Ectodermal cell (in vitro differentiated cells): Measurements from ENCODE around the gene TMEM100.

Source experiments
- H3K27ac ChIP-seq: 2 replicates; pipeline ENCODE4 v1.7.0; 2013; ENCODE audit warnings: mild to moderate bottlenecking, low read depth, low read length; ENCODE audit not compliant: insufficient read depth, poor library complexity, severe bottlenecking
- H3K27me3 ChIP-seq: 2 replicates; pipeline ENCODE4 v1.7.0; 2013; ENCODE audit warnings: mild to moderate bottlenecking, low read length; ENCODE audit not compliant: insufficient read depth, control insufficient read depth, poor library complexity, severe bottlenecking
- H3K36me3 ChIP-seq: one replicate; pipeline ENCODE4 v1.7.0; 2013; ENCODE audit warnings: low read length; ENCODE audit not compliant: control insufficient read depth, insufficient read depth
- H3K4me1 ChIP-seq: one replicate; pipeline ENCODE4 v1.7.0; 2013; ENCODE audit warnings: low read length; ENCODE audit not compliant: control insufficient read depth, insufficient read depth
- H3K4me3 ChIP-seq: 2 replicates; pipeline ENCODE4 v1.7.0; 2013; ENCODE audit warnings: low read depth, low read length, control low read depth; ENCODE audit not compliant: insufficient read depth
- H3K9me3 ChIP-seq: 2 replicates; pipeline ENCODE4 v1.7.0; 2013; ENCODE audit warnings: mild to moderate bottlenecking, low read length, moderate library complexity; ENCODE audit not compliant: control insufficient read depth
- WGBS, 2 experiments: methylation state at CpG; one replicate each; pipeline ENCODE4 v1.1.7; 2013; ENCODE audit warnings: missing lambda C conversion rate in 2 of 2; 5-methylcytosine and 5-hydroxymethylcytosine counted together

The TMEM100 gene

DNA sequence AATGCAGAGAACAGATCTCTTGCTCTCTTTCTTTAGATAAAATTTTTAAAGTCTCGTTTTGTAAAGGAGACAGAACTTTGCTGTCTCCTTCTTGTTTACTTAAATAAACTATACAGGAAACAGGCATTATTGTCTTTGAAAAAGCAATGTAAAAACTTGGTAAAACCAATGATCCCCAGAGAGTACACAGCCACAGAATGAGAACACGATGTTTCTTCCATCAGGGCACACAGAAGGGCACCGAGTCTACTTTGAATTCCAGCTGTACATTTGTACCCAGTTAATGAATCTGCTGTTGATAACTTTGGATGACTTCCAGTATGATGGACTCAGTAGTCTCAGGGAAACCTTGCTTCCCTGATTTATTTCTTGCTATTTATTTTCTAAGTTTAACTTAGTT lies 8.1 kb upstream of the TMEM100 start:
- Histone ChIP-seq H3K27me3 (no peaks in the 10 kb centered on the region), H3K4me3 (no peak overlapping the region), H3K36me3 (no peaks in the 10 kb centered on the region), H3K4me1 (peaks cover 31% of the 10 kb centered on the region), H3K27ac (no peak overlapping the region), H3K9me3 (no peaks in the 10 kb centered on the region)
- 86 to 94% methylated on average over 2 to 3 of the region's 3 CpGs for WGBS, 2 experiments

- H3K27ac ChIP-seq, result no peak overlapping the region
- H3K9me3 ChIP-seq, result no peaks in the 10 kb centered on the region
- H3K27me3 ChIP-seq, result no peaks in the 10 kb centered on the region
- H3K4me3 ChIP-seq, result no peak overlapping the region
- peaks cover 31% of the 10 kb centered on the region for H3K4me1 ChIP-seq
- 100% methylated on average over 1 of the region's 1 CpG for WGBS, 2 experiments
- no peaks in the 10 kb centered on the region for H3K36me3 ChIP-seq
These were observed 7.7 kb upstream of the TMEM100 start for GRCh38 chr17:55730380-55730779.

DNA sequence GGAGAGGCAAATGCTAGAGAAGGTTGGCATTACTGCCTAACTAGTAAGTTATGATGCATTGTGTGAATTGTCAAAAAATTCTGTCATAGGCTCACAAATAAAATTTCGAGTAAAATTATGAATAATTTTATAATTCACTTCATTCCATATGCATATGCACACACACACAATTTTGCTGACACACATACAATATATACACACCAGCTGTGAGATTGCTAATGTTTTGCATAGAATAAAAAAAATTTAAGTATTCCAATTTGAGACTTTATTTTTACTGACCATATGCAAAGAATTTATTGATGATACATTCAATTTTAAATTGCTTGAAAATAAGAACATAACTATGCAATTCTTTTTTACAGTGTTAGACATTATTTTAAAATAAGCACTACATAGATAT lies 6.8 kb upstream of the TMEM100 start:
- H3K36me3 ChIP-seq, result no peaks in the 10 kb centered on the region
- no peak overlapping the region for H3K4me3 ChIP-seq
- WGBS, 2 experiments, result no CpG with 5 or more reads among the region's 1 CpG
- H3K9me3 ChIP-seq, result no peaks in the 10 kb centered on the region
- H3K27ac ChIP-seq, result no peak overlapping the region
- no peaks in the 10 kb centered on the region for H3K27me3 ChIP-seq
- H3K4me1 ChIP-seq, result peaks cover 38% of the 10 kb centered on the region

GRCh38 chr17:55728833-55729232 lies 6.2 kb upstream of the TMEM100 start:
- Histone ChIP-seq H3K27ac (no peak overlapping the region), H3K27me3 (no peaks in the 10 kb centered on the region)
- WGBS, 2 experiments, result 94 to 96% methylated on average over 5 of the region's 5 CpGs

GRCh38 chr17:55728361-55728760 lies 5.7 kb upstream of the TMEM100 start:
- no peak overlapping the region for H3K4me3 ChIP-seq
- no peaks in the 10 kb centered on the region for H3K9me3 ChIP-seq
- WGBS, 2 experiments, result 76 to 78% methylated on average over 5 of the region's 5 CpGs
- H3K27ac ChIP-seq, result no peak overlapping the region
- no peaks in the 10 kb centered on the region for H3K27me3 ChIP-seq
- H3K4me1 ChIP-seq, result peaks cover 27% of the 10 kb centered on the region
- H3K36me3 ChIP-seq, result no peaks in the 10 kb centered on the region

More at GRCh38 chr17:55728833-55729232, 6.2 kb upstream of the TMEM100 start:
- Histone ChIP-seq H3K4me1 (peaks cover 32% of the 10 kb centered on the region), H3K36me3 (no peaks in the 10 kb centered on the region), H3K9me3 (no peaks in the 10 kb centered on the region), H3K4me3 (no peak overlapping the region)

DNA sequence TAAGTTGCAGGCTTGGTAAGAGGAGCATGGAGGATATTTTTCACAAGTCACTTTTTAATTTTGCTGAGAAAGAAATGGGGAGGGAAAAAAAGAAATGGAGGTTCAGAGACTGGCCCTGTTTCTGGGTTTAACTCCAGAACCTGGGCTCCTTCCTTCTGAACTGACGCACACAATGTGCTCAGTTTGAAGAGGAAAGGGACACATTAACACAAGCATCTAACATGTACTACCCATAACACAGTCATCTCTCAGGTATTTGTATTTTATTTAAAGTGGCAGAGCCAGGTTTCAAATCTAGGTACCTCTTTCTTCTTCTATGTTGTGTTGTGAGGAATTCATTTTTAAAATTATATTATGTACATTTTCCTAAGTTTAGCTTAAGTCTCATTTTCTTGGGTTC lies 5.3 kb upstream of the TMEM100 start:
- Histone ChIP-seq H3K36me3 (no peaks in the 10 kb centered on the region), H3K9me3 (no peaks in the 10 kb centered on the region), H3K4me1 (peaks cover 25% of the 10 kb centered on the region), H3K27ac (no peak overlapping the region), H3K4me3 (no peak overlapping the region), H3K27me3 (no peaks in the 10 kb centered on the region)
- WGBS, 2 experiments, result 67 to 86% methylated on average over 1 of the region's 1 CpG

DNA sequence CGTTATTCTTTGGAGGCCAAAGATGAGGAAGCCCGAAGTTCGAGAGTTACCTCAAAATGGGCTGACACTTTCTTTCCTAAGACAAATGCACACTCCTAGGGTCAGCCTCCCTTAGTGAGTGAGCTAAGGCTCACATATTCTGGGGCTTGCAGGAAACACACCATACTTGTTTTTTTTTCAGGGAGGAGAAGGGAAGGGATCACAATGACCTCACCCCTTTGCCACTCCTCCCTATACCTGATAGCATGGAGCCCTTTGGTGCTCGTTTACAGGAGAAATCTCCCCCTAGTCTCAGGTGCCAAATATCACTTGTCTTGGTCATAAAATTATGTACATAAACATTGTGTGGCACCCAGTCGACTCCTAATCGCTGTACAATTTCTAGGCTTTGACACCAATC lies 4.6 kb upstream of the TMEM100 start:
- WGBS, 2 experiments, result 93 to 95% methylated on average over 6 of the region's 6 CpGs
- Histone ChIP-seq H3K36me3 (no peaks in the 10 kb centered on the region), H3K4me1 (peaks cover 19% of the 10 kb centered on the region), H3K4me3 (no peak overlapping the region), H3K27ac (no peak overlapping the region), H3K27me3 (no peaks in the 10 kb centered on the region), H3K9me3 (no peaks in the 10 kb centered on the region)

GRCh38 chr17:55726440-55726839 lies 3.8 kb upstream of the TMEM100 start:
- no peaks in the 10 kb centered on the region for H3K36me3 ChIP-seq
- no peak overlapping the region for H3K4me3 ChIP-seq
- no peaks in the 10 kb centered on the region for H3K27me3 ChIP-seq
- H3K4me1 ChIP-seq, result peaks cover 11% of the 10 kb centered on the region
- H3K27ac ChIP-seq, result no peak overlapping the region
- no peaks in the 10 kb centered on the region for H3K9me3 ChIP-seq
- 89 to 96% methylated on average over 2 of the region's 2 CpGs for WGBS, 2 experiments

DNA sequence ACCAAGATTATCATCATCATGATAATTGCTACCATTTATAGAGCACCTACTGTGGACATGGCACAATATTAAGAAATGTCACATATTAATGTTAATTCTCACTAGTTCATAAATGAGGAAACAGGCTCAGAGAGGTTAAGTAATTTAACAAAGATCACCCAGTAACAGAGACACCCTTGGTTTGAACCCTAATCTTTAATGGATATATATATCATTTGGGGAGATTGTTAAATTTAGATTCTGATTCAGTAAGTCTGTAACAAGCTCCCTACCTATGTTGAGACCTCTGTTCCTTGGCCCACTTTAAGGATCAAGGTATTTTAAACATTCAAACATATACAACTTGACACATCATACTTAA lies 804 bp upstream of the TMEM100 start:
- Histone ChIP-seq H3K9me3 (no peaks in the 10 kb centered on the region), H3K36me3 (no peaks in the 10 kb centered on the region), H3K27me3 (no peaks in the 10 kb centered on the region), H3K4me3 (no peak overlapping the region), H3K27ac (no peak overlapping the region), H3K4me1 (peaks cover 9% of the 10 kb centered on the region)

DNA sequence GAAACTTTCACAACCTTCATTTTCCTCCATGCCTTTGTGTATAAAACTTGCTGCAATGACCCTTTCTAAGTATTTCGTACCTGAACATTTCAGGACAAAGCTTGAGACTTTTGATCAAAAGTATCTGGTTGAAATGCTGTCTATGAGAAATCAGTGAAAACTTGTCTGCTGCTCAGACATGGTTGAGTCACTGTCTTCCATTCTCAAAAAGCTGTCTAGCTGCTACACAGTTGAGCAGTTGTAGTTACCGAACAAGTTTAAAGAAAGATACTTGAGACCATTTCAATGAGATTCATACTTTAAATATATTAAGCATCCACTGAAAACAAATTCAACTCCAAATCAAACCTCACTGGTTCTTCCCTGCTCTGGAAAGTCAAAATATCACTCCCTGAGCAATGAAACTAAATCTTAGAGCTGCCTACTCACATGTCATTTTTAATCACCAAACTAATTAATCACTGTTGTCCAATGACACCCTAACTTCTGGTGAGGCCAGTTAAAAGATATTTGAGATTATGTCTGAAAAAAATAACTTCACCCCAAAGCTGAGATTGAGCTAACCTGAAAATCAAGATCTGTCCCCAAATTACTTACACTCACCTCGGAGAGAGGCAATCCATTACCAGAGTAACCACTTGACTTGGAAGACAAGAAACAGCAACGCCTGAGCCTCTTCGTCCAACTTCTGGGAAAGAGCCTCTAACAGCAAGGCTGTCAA lies 488 bp downstream of the TMEM100 start:
- 61 to 73% methylated on average over 5 of the region's 5 CpGs for WGBS, 2 experiments
- H3K27ac ChIP-seq, result no peak overlapping the region
- H3K9me3 ChIP-seq, result no peaks in the 10 kb centered on the region
- no peaks in the 10 kb centered on the region for H3K27me3 ChIP-seq
- H3K4me3 ChIP-seq, result no peak overlapping the region
- H3K36me3 ChIP-seq, result no peaks in the 10 kb centered on the region
- H3K4me1 ChIP-seq, result peaks cover 9% of the 10 kb centered on the region
